Superior temporal gyrus (tissue), 1 donor: ENCODE results near the gene RIOX2.

Experiments
- DNase-seq: peaks from one replicate; pipeline ENCODE4 v3.0.0-alpha.2; 2016; ENCODE audit errors: extremely low spot score

RIOX2 gene

DNA sequence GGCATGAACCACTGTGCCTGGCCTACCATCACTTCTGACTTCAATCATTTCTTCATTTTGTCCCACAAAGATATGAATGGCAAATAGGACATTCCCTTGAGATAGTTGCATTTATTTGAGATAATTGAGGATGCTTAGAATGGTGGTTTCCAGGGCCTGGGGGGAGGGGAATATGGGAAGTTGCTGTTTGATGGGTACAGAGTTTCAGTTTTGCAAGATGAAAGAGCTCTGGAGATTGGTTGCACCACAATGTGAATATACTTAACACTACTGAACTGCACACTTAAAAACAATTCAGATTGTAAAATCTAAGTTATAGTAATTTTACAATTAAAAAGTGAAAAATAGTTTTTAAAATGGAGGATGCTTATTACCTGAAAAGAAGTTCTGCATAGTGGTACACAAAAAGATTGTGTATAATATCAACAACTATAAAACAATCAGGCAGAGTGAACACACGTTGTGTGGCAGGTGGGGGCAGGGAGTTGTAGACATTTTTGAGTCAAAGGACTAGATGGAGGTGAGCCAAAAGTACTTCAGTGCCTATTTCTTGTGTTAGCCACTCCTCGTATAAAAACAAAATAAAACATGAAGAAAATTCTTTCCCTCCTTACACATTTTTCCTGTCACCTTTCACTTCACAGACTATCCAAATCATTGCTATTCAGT lies 18.5 kb upstream of the RIOX2 start:
- DNase-seq, result no peak

DNA sequence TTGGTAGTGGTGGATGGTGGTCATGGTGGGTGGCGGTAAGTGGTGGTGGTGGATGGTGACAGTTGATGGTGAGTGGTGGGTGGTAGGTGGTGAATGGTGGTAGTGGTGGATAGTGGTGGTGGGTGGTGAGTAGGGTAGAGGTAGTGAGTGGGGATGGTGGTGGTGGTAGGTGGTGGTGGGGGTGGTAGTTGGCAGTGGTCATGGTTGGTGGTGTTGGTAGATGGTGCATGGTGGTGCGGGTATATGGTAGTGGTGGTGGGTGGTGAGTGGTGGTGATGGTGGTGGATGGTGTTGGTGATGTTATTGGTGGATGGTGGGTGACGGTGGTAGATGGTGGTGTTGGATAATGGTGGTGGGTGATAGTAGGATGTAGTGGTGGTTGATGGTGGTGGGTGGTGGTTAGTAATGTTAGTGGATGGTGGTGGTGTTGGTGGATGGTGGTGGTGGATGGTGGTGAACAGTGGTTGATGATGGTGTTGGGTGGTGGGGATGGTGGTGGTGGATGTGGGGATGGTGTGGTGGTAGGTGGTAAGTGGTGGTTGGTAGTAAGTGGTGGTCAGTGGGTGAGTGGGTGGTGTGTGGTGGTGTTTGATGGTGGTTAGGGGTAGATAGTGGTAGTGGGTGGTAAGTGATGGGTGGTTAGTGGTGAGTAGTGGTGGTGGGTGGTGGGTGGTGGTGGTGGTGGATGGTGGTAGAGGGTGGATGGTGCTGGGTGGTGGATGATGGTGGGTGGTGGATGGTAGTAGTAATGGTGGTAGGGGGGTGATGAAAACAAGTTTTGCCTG lies 16.7 kb upstream of the RIOX2 start:
- DNase-seq, result no peak

GRCh38 chr3:97987306-97987705 lies 15.1 kb upstream of the RIOX2 start:
- DNase-seq, result no peak

DNA sequence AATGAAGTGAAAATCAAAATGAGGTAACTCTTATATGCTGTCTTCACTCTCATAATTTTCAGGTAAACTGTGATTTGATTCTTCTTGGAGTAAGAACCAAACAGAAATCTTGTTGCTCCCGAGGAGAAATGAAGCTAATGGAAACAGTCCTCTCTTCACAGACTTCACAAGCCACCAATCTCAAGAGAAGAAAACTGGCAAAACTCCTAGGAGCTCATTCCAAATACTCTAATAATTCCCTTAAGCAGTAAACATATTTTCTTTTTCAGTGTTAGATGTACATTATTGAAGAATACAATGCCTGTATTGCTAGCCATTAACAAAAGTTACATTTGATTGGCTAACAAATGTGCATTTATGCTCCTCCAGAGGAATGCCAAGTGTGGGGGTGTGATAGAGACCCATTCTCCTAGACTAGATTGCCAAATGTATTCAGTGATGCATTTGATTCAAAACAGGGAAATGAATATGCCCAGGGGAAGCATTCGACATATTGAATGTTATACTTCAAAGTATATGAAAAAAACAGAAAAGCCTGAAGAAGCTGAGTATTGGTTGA lies 11.8 kb upstream of the RIOX2 start:
- DNase-seq, result peak; percentile 61

GRCh38 chr3:97981886-97982285 lies 9.7 kb upstream of the RIOX2 start:
- DNase-seq, result no peak

DNA sequence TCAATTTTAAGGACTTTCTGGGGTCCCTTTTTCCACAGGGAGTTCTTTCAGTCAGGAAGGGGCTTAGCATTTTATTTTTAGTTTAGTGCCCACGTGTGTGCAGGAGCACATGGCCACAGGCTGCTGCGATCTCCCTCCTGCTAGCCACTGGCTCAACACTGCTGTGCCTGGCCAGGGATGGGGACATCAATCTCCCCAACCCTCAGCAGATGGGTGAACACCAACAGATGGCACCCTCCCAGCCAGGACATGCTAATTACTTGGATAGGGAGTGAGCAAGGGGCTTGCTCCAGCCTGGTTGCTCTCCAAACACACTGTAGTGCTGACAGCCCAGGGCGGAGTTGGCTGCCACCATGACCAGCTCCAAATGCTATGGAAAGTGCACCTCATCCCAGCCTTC lies 7.4 kb upstream of the RIOX2 start:
- DNase-seq, result no peak

GRCh38 chr3:97975466-97975865 lies 3.2 kb upstream of the RIOX2 start:
- DNase-seq, result no peak

DNA sequence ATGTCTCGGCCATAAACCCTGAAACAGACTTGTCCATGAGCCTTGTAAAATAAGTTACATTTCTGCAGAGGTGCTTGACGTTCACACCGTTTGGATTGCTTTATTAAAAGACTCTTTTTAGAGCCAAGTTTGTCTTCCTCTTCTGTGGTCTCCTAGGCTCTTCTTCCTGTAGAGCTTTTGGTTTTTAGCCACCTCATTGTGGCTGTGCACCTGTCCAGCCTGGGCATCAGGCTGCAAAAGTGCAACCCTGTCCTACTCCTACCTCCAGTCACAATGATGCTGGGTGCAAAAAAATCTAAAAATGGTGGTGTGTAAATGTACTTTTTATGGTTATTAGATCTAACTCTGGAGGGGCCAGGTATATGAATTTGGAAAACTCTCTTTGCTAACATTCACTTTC lies 2.8 kb upstream of the RIOX2 start:
- DNase-seq, result no peak

- no peak for DNase-seq
Observed at GRCh38 chr3:97972976-97973375, 745 bp upstream of the RIOX2 start.

- DNase-seq, result peak; percentile 48
Observed at GRCh38 chr3:97970956-97971620, 1.1 kb downstream of the RIOX2 start.

GRCh38 chr3:97970156-97970555 lies 2.1 kb downstream of the RIOX2 start:
- DNase-seq, result no peak

DNA sequence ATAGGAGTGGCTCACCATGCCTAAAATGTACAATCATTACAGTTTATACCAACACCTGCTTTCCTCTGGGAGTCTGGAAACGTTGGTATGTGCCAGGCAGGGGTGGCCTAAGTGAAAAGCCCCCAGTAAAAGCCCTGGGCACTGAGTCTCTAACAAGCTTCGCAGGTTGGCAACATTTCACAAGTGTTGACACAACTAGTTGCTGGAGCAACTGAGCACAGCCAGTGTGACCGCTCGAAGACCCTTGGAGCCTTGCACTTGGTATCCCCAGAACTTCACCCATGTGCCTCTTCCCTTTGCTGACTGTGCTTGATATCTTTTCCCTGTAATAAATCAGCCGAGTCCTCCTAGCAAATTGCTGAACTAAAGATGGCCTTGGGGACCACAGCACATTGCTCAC lies 2.7 kb downstream of the RIOX2 start:
- DNase-seq, result no peak

GRCh38 chr3:97968376-97968775 lies 3.9 kb downstream of the RIOX2 start:
- DNase-seq, result no peak

- DNase-seq, result no peak
Observed at GRCh38 chr3:97967966-97968365, 4.3 kb downstream of the RIOX2 start.

DNA sequence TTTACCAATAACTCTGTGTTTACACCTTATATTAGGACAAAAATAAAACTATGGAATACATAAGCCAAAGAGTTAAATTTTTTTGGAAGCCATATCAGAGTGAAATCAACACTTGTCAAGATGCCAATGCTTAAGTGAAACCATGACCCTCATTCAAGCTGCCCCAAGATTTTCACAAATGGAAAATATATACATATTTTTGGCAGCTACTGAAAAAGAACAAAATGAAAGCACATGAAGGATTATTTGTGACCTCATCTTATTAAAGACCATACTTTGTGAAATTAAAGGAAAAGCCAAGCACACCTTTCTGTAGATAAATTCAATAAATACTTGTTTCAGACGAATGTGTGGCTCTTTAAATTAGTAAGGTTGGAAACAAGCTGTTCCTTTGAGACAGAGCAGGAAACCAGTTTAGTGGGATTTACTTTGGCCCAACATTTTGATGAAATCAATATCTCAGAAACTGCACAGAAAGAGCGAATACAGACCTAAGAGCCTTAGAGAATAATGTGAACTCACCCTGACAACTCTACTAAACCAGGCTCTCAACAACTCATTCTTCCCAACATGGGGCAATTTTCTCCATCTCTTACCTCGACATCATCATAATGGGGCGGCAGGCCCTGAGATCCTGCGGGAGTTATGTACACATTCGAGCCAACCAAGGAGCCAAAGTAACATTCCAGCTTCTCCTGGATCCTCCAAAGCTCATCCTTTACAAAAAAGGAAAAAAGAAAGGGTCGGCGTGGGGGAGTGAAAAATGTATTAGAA lies 11.1 kb downstream of the RIOX2 start:
- DNase-seq, result no peak

GRCh38 chr3:97960551-97960950 lies 11.7 kb downstream of the RIOX2 start:
- DNase-seq, result no peak

GRCh38 chr3:97959872-97960271 lies 12.4 kb downstream of the RIOX2 start:
- DNase-seq, result no peak

GRCh38 chr3:97958796-97959195 lies 13.4 kb downstream of the RIOX2 start:
- no peak for DNase-seq

GRCh38 chr3:97958396-97958795 lies 13.8 kb downstream of the RIOX2 start:
- DNase-seq, result no peak

DNA sequence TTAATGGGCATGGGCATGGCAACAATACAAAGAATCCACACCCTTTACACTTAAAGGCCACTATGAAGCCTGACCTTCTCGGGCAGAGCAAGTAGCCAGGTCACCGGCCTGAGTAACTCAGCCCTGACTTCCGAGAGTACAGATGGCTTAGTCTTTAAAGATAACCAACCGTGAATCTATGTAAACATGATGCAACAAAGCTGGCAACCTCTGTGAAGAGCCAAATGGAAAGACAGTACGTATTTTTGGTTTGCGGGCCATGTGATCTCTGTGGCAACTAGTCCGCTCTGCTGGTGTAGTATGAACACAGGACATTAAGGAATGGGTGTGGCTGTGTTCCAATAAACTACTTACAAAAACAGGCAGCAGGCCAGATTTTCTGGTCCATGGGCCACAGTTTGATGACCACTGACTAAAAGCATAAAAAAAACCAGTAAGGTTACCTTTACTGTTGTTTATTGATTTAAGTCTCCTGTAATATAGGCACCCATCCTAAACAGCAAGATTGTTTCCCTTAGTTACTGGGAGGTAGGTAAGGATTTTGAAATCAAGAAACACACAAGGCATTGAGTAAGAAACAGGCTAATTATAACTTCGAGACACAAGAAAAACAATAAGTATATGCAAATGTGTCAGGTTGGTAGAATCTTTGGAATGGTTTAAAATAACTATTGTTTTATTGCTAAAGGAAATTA lies 14.5 kb downstream of the RIOX2 start:
- DNase-seq, result no peak

DNA sequence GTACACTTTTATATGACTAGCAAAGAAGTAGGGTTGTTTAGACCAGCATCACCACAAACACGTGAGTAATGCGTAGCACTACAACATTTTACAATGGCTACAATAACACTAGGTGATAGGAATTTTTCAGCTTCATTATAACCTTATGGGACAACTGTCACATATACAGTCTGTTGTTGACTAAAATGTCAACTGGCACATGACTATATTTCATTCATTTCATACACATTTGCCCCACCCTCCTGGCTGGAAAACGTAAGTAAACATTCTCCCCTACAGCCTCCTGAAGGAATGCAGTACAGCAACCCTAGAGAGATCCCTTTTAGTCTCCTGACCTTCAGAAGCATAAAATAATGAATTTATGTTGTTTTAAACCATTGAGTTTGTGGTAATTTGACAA lies 16.2 kb downstream of the RIOX2 start:
- no peak for DNase-seq
